HG03521 (cell line): Measurements from ENCODE around the gene HMCN1.
"Not testable (repeated sequence)": the region's sequence is repeated elsewhere in the genome, so short reads cannot be mapped to it uniquely, and the experiment has no call there.

ENCODE experiments used
- ATAC-seq: cut with Tn5 transposase; IDR thresholded peaks from one replicate; pipeline ENCODE4 v1.9.1; 2021; ENCODE audit warnings: mild to moderate bottlenecking, moderate library complexity; ENCODE audit not compliant: unreplicated experiment

The HMCN1 gene

DNA sequence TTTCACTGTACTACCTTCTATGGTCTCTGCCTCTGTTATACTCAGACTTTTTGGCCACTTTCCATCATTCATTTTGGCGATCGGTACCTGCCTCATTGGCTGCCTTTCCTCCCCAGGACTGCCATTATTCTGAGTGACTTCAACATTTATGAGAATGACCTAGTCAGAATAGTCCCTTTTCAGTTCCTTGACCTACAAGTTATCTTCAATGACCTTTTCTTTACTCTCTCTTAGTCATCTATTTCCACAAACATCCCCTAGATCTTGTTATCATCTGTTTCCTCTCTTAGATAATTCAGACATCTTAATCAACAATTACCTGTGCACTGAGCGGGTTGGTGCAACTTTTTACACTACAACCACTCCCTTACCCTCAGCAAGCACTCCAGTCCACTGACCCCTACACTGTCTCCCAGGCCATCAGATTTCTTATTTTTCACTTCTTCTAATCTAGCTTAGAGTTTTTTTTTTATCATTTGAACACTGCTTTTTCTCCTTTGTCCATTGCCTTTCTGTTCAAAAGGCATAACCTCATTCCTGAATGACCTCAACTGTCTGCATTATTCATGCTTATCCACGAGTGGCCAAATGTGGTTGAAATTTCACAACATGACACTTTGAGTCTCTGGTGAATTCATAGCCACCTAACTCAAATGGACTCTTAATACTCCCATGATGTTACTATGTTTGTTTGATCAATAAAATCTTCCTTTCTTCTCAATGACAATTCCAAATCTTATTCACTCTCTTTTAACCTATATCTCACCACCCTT, 112.7 kb downstream of the HMCN1 start:
- ATAC-seq, result no peak

DNA sequence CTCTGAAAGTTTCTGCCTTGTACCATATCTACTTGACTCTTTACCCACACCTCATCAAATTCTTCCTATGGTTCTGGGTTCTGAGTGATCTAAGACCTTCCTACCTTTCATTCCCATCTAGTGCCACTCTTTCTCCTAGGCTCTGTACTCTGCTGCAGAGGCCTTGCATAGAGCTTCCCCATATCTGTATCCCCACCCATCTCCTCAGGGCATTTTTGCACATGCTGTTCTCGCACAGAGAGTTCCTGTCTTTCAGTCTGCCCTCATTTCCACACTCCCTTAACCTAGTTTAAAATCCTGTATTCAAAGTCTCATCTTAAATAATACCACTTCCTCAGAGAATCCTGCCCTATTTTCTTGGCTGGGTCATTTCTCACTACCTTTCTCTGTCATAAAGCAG, 114.8 kb downstream of the HMCN1 start:
- no peak for ATAC-seq

DNA sequence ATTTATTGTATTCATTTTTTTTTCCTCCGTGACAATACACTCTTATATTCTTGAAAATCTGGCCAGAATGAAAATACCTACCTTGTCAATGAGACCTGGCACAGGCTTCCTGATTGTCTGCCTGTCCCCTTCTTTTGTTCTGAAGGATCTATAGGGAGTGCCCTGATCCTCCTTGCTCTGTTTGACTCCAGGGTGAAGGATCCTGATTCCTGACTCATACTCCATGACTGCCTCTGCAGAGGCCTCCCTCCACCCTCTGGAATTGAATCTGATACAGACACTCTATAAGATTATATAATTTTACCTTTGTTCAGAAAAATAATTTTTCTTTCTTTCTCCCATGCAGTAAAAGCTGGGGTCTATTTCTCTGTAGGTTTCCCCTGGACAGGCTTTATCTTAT, 116.2 kb downstream of the HMCN1 start:
- ATAC-seq, result no peak

DNA sequence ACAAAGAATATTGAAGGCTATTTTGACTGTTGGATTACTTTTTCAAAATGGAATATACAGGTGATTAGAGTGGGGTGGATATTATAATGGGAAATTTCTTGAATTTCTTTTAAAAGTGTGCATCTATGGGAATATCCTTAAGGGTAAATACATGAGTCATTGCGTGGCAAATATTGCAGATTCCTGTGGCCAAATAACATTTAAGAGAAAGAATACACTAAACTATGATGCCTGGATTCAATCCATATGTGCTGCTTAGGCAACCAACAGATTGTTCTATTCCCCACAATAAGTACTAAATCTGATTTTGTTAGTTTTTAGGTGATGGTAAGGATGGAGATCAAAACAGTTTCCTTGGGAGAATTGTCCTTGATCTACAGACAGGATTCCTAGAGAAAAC, 119.5 kb downstream of the HMCN1 start:
- ATAC-seq, result no peak

DNA sequence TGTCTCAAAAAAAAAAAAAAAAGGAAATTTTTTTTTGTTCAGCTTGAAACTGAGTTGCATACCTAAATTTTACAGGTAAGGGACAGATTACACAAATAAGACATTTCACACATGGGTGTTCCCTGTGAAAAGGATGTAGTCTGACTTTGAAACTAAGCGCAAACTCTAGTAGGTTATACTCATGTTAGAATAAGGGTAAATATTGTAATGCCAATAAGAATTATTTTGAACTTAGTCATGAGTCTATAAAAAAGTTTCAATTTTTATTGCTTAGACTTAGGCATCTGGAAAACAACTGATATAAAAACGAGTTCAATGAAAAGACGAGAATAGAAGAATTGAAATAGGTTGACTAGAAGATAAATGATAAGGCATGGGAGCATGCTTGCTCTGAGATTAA, 122.3 kb downstream of the HMCN1 start:
- no peak for ATAC-seq

DNA sequence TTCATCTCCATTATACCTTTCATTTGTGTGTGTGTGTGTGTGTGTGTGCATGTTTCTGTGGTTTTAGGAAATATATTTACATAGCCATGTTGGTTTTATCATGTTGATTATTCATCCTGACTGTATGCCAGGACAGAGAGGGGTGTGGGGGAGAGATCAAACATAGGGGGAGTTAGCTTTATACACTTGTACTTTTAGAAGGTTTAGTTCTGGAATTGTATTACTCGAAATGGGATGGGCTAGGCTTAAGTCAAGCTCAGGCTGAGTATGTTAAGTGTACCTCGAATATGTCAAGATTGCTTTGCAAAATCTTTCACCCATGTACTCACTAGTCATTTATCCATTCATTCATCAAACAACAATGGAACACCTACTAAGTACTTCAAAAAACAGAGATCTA, 123.3 kb downstream of the HMCN1 start:
- no peak for ATAC-seq

DNA sequence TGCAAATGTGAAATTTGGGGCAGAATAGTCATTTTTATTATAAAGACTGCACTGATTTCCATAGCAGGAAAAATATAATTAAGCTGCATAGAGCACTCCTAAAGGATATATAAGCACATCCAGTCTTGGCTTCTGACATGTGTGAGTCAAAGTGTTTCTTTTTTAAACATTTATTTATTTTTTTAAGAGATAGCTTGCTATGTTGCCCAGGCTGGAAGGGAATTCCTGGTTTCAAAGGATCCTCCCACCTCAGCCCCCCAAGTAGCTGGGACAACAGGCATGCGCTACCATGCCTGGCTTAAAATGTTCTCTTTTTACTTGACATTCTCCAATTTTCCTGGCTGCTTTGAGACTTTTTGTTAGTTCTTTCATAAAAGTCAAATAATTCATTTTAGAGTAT, 126.1 kb downstream of the HMCN1 start:
- no peak for ATAC-seq

DNA sequence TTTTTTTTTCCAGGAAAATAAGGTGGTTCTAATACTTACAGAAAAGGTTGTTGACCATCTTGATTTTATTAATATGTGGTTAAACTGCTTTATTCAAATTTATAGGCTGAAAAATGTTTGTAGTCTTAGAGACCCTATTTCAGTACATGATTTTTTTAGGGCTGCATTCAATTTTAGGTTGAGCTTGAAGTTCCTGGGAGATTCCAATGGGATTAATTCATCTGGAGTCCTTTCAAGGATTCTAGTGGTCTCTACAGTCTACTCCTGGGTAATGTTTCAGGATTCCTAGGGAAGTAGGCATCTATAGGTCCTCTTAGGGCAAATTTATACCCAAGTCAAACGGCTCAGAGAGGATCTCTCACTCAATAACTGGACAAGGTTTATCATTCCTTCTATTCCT, 126.7 kb downstream of the HMCN1 start:
- ATAC-seq, result no peak

DNA sequence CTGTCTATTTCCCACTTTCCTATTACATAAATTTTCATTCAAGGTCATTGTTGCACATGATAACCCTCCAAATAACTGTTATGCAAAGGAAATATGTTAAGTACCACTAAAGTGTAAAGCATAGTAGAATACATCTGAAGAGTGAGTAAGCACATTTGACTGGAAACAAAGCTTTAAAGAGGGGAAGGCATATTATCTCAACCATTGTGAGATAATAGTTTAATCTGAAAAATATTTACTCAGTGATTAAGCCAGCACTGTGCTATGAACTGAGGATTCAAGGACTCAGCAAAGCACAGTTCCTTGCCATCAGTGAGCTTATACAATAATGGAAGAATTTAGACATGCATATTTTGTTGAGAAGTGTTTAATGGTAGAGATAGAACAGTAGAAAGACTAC, 127.4 kb downstream of the HMCN1 start:
- ATAC-seq, result no peak

DNA sequence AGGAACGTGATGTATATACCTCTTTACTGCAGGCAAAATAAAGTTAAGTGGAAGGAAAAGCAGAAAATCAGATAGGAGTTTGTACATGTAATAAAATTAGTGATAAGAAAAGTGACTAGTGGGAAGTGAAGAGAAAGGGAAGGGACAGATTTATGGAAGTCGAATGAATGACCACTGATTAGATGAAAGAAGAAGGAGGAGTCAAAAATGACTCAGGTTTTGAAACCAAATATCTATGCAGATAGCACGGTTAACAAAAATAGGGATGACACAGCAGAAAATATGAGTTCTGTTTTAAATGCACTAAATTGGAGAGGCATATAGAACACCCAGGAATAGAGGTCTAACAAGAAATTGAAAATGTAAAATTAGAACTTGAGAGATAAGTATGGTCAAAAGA, 128.0 kb downstream of the HMCN1 start:
- no peak for ATAC-seq

DNA sequence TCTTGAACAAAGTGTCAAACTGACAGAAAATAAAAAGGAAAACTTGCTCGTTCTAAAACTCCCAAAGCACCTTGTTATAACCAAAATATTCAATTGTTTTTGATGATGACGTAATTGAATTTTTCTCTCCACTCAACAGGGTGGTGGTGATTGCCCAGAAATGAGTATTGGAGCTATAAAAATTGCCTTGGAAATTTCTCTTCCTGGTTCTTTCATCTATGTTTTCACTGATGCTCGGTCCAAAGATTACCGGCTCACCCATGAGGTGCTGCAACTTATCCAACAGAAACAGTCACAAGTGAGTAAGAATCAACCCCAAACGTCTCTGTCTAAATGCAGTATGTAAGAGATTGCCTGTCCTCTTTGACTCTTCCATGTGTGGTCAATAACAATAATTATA, 130.1 kb downstream of the HMCN1 start:
- no peak for ATAC-seq

DNA sequence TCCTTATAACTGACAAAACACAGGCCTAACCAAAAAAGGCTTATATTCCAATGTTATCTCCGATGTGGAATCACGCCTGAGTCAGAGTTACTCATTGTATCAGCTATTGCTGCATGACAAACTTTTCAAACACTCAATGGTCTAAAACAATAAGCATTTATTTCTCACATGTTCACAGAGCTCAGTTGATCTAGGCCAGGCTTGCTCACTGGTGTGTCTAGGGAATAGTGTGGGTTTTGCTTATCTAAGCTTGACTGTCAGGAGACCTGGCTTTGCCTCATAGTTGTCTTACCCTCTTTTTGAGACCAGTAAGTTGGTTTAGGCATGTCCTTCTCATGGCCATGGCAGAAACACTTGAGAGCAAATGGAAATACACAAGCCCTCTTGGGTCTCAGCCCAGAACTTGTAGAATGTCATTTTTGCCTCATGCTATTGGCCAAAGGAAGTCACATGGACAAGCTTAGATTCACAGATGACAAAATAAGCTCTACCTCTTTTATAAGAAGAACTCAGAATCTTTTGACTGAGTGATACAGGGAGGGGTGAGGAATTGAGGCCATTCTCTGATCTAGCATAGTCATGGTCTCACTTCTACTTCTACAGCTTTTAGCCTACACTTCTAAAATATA, 130.8 kb downstream of the HMCN1 start:
- ATAC-seq, result no peak

DNA sequence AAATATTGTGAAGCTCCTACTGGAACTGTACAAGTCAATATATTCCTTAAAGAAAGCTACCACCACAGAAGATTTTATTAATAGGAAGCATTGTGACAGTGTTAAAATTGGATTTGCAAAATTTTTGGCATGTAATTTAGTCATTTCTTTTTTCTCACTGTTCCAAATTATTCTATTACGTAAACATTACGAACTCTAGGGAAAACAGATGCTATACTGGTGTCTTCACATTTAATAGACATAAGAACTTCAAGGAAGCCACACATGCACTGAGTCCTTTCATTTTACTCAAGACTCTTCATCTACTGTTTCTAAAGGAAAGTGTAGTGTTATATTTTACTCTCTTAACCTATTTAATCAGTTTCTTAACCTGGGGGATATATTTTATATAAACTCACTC, 135.4 kb downstream of the HMCN1 start:
- ATAC-seq, result no peak

DNA sequence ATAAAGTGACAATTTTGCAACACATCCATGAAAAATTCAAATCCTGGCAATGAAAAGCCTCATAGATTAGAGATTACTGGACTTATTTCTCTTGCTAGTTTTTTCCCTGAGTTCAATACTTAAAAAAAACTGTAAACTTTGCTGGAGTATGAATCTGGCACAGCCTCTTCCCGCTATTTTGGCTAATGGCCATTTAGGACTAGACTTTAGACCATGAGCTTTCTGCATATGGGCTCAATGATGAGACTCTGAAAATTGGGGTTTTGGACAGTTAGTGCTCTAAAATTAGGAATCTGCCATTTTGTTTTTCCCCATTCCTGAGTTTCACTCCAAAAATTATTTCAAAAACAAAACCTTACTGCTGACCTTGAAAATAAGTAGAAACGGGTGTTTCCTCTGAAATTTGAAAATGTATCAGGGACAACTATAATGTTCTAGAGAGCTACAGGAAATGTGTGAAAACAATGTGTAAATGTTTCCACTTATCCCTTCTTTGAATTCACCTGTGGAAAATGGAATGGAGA, 137.5 kb downstream of the HMCN1 start:
- no peak for ATAC-seq

DNA sequence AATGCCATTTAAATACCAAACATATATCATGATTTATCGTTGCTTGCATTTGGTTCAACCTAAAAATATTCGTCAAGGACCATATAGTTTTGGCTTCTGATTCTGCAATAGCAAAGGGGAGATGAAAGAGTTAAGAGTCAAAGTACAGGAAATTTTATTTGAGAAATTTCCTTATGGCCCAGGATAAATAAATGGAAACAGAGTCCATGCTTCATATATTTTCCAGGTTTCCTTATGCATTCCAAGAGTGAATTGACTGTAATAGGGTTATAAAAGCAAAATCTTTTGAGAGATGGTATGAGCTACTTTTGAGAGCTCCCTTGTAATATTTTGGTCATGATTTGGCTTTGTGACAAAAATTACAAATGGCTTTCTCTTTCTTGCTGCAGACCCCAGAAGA, 140.1 kb downstream of the HMCN1 start:
- ATAC-seq, result no peak

DNA sequence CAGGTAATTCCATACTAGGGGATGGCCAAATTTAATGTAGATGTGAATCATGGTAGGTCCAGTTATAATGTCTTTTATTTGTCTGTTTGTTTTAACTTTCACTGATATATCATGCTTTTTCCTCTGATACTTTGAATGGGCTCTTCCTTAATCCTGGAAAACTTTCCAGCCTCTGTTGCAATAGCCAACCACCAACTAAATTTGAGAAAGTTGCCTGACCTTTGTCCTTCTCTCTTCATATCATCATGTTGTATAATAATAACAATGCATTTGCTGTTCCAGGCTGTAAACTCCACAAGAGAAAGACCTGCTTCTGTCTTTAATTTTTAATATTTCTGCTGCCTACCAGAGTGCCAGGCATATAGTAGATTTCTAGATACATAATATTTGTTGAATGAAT, 146.1 kb downstream of the HMCN1 start:
- ATAC-seq, result no peak

DNA sequence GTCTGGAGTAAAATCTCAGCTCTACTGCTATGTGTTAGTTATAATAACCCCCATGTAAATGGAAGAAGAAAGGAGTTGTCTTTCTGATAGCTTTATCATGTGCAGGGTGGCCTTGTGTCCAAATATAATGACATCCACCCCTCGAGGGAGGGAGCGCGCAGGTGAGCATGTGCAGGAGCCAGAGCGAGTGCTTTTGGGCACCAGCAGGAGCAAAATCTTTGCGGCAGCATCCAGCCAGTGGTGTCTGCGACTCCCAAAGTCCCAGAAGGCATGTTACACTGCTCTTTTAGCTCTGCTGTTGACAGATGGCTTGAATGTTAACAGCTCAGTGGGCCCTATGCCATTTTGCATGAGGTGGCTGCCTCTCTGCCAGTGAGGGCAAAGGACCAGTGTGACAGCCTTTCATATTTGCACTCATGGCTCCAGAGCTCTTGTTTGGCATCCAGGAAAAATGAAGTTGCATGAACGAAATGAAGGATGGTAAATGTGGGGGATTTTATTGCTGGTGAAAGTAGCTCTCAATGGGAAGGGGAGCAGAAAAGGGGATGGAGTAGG, 146.7 kb downstream of the HMCN1 start:
- ATAC-seq, result no peak

DNA sequence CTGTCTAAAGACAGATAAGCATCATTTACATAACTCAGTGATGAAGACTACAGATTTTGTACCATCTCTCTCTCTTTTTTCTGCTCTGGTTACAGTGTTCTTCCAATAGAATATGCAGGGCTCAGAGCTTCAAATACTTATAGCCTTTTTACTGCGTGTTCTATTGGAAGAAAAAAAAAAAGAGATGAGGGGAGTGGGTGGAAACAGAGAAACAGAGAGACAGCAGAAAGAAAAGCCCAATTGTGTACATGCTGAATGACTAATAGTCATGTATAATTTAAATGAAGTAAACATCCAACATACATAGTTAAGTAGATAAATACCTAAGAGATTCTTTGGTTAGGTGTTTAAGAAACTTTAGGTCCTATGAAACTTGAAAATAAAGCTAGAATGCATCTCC, 151.9 kb downstream of the HMCN1 start:
- ATAC-seq, result no peak

DNA sequence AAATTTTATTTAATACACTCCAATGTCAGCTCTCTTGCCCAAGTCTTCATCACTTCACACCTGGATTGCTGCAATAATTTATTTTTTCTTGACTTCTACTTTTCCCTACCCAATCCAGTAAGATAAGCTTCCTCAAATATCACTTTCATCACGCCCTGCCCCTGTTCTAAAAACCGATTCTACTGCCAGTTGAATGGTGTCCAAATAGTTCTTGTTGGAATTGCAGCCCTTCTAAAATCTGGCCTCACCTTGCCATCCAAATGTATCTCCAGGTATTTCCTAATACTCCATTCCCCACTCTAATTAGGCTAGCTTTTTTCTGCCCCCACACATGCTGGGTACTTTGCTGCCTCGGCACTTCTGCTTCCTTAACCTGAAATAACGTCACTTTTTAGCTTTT, 152.5 kb downstream of the HMCN1 start:
- ATAC-seq, result no peak

DNA sequence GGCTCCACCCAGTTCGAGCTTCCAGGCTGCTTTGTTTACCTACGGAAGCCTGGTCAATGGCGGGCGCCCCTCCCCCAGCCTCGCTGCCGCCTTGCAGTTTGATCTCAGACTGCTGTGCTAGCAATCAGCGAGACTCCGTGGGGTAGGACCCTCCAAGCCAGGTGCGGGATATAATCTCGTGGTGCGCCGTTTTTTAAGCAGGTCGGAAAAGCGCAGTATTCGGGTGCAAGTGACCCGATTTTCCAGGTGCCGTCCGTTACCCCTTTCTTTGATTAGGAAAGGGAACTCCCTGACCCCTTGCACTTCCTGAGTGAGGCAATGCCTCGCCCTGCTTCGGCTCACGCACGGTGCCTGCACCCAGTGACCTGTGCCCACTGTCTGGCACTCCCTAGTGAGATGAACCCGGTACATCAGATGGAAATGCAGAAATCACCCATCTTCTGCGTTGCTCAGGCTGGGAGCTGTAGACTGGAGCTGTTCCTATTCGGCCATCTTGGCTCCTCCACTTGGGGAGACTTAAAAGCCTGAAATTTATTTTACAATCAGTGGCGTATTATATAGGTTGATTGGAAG, 158.7 kb downstream of the HMCN1 start:
- ATAC-seq, result not testable (repeated sequence)

DNA sequence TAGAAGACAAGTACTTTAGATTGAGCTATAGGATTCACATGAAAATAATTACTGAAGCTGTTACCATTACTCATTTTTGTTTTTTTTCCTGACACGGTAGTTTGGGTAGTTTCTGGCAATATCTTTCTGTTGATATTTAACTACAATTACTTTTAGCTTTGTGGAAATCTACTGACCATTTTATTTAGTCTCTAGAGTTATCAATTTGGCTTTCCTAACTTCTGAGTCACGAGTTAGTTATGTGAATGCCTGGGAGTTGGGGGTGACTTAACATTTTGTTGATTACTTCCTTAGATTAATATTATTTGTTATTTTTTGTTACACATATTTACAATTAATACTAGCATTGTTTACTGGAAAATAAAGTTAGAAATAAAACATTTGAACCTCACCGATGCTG, 160.6 kb downstream of the HMCN1 start:
- no peak for ATAC-seq
